Fibroblast of mammary gland (primary cell): Measurements from ENCODE around the gene ZNF80.

Source experiments
- DNase-seq: peaks from one replicate; pipeline ENCODE4 v3.0.0-alpha.2; 2010; ENCODE audit warnings: low read depth
- H3K4me3 ChIP-seq: 2 replicates; pipeline ENCODE4 v1.5.1; 2011; ENCODE audit warnings: low read depth, mild to moderate bottlenecking, low read length, moderate library complexity; ENCODE audit not compliant: control insufficient read depth
- CTCF ChIP-seq: conservative IDR thresholded peaks from 2 replicates; pipeline ENCODE4 v1.5.1; 2011; ENCODE audit warnings: low read depth, low read length, inconsistent platforms; ENCODE audit not compliant: control insufficient read depth, insufficient read depth

ZNF80 gene

DNA sequence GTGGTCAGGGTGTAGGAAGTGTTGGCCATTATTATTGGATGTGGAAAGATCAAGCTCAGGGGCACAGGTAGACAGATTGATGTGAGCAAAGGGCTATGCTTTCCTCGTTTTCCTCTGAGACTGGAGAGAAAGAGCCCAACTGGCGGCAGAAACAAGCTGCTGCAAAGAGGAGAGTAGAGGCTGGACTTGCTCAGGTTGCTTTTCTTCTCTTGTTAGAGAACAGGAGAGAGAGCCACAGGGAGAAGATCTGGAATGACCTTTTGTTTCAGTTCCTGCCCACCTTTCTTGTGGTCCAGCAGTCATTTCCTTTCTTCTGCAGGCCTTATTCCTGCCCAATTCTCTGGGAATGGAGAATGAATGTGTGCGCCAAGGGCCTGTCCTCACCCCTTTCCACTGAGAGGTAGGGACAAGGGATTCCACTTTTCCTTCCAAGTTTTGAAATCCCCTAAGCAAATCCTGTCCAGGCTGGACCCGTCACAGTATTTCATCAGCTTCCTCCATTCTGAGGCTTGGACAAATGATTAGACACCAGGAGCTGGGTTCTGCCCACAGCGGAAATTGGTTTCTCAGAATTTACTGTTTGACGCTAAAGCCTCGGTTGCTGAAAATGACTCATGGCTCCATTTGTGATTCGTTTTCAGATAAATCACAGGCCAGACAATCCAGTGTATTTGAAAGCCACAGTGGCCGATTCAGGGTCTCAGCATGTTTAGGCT is 16.1 kb downstream of the ZNF80 start:
- TF ChIP-seq CTCF: no peak
- no peak overlapping the region for H3K4me3 ChIP-seq
- no peak for DNase-seq

DNA sequence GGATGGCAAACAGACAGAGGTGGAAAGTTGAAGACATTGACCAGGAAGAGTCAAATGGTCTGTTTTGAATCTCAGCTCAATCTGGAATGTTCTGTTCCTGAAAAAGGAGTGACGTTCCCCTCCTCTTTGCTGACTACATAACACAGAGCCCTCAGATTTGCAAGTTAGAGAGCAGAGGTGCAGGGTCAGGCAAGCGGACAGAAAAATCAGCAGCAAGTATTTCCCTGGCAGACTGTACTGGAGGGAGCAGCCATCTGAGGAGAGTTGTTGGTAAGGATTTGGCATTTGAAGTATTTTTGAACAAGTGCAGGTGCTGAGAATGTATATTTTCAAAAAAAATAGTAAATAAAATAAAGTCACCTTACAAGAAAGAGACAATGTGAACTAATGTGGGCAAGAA is 17.6 kb downstream of the ZNF80 start:
- H3K4me3 ChIP-seq: no peak overlapping the region
- no peak for TF ChIP-seq CTCF

GRCh38 chr3:114218578-114219185 is 18.7 kb downstream of the ZNF80 start:
- no peak for DNase-seq
- TF ChIP-seq CTCF: no peak
- no peak overlapping the region for H3K4me3 ChIP-seq

More for the DNA sequence above, 17.6 kb downstream of the ZNF80 start:
- no peak for DNase-seq

DNA sequence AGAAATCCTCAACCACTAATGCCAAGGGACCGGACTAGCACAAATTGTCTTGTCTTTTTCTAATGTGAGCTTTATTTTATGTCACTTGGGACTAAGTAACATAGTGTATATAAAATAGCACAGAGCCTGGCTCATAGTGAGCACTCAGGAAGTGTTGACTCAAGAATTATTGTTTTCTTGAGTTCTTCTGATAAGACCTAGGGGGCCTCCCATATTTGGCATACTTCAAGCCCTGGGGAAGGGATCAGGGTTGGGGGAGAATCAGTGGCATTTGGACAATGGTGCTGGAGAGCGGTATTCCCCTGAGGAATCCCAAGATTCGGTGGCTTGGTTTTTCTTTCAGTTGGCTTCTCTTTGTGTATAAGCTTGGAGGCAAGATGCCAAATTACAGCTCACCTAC is 19.4 kb downstream of the ZNF80 start:
- H3K4me3 ChIP-seq: no peak overlapping the region
- no peak for TF ChIP-seq CTCF
- no peak for DNase-seq

DNA sequence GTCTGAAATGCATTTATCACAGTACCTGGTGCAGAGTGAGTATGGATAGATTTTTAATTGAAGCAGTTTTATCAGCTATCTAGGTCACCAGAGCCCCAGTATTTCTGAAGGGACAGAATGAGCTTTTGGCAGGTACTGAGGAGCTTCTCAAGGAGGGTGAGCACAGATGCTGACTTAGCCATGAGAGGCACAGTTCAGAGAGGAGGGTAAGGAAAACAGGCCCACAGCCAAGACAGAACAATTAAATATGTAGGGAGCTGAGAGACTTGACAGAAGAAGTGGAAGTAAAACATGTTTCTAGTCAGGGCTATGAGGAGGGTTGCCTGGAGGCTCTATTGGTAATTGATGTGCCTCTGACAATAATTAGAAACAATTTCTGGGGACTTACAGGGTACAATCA is 20.1 kb downstream of the ZNF80 start:
- no peak overlapping the region for H3K4me3 ChIP-seq
- no peak for DNase-seq
- TF ChIP-seq CTCF: no peak

DNA sequence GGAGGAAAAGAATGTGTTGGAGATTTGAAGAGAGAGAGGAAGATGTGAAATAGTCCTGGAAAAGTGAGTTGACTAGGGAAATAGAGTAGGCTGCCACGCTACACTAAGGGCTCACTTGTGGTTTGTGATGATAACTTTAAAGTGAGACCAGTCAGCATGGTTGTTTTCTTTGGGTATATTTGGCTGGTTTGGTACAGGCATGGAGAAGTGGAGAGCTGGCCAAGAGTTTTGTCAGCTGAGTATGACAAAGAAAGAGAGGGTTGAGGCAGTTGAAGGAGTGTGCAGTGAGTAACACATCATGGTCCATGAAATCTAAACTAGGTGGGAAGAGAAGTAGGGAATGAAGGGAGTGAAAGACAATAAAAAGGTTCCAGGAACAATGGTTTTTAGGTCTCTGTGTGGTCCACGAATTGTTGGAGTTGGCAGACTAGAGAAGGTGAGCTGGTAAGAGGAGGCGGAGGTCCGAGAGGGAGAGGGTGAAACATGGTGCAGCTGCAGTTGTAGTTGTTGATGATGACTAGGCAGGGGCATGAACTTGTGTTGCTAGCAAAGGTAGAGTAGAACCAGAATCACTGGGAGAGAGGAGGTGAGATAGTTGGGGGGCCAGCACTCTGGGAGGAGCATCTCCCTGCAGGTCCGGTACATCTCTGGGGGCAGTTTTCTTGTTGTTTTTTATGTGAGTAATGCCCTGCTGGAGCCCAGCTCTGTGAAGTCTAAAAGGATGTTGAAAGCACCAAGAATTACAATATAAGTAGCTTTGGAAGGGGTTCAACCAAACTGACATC is 21.0 kb downstream of the ZNF80 start:
- no peak overlapping the region for H3K4me3 ChIP-seq
- no peak for TF ChIP-seq CTCF
- peak; percentile 35 for DNase-seq
